CMK (cell line): ENCODE results near the gene VGLL4.

ENCODE experiments used
- DNase-seq: peaks from one replicate; pipeline ENCODE4 v3.0.0-alpha.2; 2010; ENCODE audit warnings: low read depth

The VGLL4 gene

GRCh38 chr3:11653298-11654055 is 9.8 kb upstream of the VGLL4 start:
- no peak for DNase-seq

DNA sequence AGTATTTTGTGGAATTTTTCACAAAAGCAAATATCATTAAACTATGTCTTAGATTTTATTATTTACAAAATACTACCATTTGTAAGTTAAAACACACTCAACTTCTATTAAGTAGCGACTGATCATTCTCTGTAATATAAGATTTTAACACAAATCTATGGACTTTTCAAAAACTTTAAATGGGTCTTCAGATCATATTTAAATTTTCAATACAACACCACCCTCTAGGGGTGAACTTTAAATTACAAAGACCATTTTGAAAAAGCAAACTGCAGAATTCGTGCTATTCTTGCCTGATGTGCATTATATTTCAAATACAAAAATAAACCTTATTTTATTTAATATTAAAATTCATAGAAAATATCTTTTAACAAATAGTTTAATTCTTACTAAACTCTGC is 8.2 kb upstream of the VGLL4 start:
- DNase-seq, result no peak

- no peak for DNase-seq
Observed at GRCh38 chr3:11651477-11651876, 7.8 kb upstream of the VGLL4 start.

GRCh38 chr3:11650391-11650790 is 6.7 kb upstream of the VGLL4 start:
- DNase-seq, result no peak

DNA sequence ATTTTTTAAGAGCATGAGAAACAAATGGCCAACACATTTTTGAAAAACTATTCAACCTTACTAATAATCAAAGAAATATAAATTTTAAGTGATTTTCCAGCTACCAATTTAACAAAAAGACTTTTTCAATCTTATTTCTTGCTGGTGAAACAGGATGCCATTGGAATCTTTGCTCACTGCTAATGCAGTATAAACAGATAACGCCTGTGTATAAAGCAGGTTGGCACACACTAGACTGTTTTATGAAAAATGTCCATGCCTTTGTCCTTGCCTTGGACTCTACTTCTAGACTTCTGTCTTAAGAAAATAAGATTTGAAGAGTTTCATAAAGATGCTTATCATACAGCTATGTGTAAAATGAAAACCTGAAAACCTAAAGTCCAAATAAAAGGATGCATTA is 5.0 kb upstream of the VGLL4 start:
- DNase-seq, result no peak

DNA sequence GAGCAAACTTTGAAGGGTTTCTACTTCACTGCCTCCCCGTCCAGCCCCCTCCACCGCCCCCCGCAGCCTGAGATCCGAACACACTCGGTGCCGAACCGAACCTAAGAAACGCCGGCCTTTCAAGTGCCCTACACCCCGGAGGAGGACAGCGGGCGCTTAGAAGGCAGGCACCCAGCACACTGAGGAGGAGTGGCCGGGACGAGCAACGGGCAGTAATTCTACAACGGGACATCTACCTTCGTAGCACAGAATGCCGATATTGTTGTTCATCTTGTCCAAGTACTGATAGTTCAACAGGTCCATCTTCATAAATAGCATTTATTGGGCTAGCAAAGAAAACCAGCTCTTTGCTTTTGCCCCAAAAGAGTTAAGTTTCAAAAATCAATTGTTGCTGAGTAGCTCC is 513 bp downstream of the VGLL4 start:
- DNase-seq, result no peak

- DNase-seq, result peak; percentile 63
Observed at GRCh38 chr3:11642431-11643191, 1.1 kb downstream of the VGLL4 start.

DNA sequence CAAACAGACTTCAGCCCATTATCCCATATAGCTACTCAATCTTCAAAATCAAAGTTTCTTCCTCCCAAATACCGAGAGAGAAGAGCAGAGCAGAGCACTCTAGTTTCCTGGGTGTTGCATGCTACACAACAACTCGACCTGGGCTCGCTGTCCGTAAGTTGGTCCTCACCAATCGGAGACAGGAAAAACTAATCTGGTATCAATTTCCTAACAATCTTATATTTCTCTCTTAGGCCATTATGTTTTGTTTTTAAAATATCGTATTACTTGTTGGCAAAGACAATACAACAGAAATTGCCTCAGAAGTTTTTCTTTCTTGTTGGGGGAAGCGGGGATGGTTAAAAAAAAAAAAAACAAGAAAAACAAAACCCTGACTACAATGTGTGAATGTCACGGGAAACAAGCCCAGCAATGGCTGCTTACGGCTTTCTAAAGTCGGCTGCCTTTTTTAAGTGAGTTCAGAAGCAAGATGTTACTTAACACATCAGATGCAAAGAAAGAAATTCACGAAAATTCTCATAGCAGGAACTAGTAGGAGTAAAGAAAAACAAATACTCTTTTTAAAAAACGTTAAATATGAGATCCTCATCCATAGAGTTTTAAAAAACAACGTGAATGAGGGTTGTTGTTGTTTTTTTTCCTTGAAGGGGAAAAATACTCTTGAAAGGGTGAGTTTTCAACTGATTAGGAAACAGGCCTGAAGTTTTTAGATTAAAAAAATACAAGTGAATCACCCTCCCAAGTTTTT is 1.9 kb downstream of the VGLL4 start:
- DNase-seq, result no peak

GRCh38 chr3:11641316-11641682 is 2.4 kb downstream of the VGLL4 start:
- DNase-seq, result no peak

DNA sequence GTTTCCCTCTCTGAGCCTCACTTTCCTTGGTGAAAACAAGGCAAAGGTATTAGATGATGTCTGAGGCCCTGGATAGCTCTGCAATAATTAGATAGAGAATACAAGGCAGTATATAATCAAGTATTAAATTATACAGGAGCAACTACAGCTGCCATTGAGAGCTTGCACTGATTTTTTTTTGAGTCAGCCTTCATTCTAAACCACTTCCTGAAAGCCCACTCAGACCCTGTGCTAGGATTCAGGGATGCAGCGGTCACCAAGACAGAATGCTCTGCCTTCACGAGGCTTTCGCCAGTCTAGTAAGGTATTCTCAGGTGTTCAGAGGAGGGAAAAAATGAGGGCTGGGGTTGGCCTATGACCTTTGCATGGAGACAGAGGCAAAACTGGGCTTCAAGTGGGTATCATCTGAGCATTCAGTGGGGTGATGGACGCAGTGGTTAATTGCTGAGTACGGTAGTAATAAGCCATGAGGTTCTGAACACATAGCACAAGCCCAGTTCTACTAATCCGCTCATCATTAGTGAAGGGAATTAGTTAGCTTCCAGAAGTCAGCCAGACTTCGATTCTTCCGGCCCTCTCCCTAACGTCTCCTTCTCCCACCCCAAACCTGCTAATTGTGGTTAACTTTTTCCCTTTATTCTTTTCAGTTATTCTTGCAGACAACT is 3.6 kb downstream of the VGLL4 start:
- DNase-seq, result no peak

DNA sequence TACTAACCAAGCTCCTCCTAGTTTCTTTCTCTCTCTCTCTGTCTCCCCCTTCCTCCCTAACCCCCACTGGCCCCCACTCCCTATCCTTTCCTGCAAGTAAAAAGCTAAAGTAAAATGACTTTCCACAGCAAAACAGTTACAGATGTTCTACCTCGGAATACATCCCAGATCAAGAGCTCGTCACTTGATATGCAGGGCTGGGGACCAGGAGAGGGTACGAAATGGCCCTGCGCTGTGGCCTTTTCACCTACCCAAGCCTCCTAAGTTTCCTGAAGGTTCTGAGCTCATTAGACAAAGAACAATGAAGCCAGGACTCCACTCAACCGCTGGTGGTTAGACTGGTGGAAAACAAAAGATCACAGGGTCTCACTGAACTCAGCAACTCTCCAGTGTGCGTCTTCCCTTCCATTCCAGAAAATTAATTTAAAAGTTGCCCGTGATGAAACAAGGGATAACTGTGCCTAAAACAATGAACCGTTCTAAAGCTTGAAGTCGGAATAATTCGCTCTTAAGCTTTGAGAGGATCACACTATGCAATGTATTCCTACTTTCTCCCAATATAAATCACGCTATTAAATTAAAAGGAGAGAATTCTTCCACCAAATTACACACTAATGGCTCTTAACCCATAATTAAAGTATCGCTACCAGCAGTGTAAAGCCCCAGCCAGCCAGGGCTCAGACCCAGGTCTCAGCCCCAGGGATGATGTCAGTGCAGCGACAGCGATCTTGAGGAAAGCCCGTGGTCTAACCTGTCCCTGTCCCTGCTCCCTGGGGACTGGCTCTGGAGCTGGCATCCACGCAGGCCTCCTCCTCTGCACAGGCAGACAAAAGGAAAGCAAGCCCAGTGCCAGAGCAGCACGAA is 5.0 kb downstream of the VGLL4 start:
- no peak for DNase-seq

DNA sequence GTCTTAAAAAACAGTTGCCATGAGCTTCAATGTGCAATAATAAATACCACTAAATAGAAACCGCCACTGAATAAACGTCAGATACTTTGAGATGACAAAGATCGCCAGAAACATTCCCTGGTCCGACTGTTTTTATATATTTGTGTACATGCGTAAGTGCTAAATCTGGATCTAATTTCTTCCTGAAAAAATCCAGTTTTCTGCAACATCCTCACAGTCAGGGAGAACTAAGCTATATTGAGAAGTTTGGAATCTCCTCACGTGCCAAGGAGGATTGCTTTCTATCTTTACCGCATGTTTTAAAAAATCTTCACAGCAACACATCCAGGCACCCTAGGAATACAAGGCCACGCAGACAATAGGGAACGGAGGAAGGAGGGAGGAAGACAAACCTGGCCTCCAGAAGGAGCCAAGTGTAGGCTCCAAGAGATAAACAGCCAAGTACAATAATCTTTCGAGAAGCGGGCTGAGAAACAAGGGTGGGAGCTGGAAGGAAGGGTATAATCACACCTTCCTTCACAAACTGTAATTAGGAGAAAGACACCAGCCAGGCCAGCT is 5.7 kb downstream of the VGLL4 start:
- DNase-seq, result no peak

DNA sequence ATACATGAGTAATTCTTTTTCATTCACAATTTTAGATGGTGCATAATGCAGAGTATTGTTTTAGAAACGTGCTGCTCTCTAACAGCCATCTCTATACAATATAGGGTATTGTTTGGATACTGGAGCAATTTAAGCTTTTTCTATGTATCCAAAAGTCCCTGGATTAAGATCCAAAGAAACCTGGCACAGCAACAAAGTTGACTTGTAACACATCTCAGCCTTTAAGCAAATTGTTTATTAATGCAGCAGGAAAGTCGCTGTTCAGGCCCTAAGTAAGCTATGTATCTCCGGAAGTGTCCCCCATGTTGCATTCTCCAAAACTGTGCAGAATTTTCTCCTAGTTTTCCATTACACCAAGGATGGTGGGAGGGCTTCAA is 7.3 kb downstream of the VGLL4 start:
- DNase-seq, result no peak

DNA sequence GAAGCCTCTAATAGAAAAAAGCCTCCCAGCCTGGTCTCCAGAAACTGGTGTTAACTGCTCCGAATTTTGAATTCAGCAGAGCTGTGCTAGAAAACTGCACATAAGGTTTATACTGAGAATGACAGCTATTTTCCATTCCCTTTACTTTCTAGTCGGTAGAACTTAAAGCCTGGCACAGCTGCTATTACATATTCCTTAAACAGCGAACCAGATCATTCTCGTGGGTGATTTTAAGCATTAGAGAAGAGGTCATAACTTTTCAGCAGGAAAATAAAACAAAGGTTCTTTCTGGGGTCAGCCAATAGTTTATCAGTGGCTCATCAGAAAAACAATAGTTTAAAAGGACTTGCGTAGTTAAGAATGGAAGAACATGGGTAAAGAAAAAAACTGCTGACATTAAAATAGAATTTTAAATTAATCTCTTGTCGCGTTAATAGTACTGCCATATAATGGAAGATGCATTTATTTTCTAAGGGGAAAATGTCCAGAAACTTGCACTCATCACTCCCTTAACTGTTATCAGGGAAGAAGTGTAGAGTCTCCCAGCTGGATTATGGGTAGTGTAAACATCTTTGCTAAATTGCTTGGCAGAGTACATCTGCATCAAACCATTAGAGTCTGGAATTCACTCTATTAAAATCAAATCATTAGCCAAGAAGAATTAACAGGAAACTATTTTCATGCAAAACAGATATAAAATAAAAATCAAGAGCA is 7.9 kb downstream of the VGLL4 start:
- no peak for DNase-seq

- DNase-seq, result no peak
Observed at GRCh38 chr3:11634974-11635612, 8.6 kb downstream of the VGLL4 start.

DNA sequence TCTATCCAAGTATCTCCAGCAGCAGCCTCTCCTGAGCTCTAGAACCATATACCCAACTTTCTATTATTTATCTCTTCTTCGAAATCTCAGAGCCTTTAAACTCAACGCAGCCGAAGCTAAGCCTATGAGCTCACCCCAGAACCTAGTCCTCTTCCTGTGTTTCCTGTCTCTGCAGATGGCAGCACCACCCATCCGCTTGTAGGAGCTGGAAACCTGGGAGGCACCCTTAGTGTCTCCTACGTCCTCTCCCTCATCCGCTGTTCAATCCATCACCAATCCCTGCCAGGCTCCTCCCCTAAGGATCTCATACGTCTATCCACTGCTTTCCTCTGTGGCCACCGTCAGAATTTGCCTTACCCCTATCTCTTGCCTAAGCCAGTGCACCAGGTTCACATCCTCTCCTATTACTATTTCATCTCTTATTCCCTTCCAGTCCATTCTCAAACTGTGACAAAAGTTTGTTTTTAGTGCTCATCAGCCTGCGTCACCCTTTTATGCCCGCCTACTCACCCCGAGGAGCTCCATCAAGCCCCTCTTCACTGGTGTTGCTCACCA is 9.6 kb downstream of the VGLL4 start:
- DNase-seq, result peak; percentile 33

- no peak for DNase-seq
Observed at GRCh38 chr3:11632966-11633365, 10.7 kb downstream of the VGLL4 start.

DNA sequence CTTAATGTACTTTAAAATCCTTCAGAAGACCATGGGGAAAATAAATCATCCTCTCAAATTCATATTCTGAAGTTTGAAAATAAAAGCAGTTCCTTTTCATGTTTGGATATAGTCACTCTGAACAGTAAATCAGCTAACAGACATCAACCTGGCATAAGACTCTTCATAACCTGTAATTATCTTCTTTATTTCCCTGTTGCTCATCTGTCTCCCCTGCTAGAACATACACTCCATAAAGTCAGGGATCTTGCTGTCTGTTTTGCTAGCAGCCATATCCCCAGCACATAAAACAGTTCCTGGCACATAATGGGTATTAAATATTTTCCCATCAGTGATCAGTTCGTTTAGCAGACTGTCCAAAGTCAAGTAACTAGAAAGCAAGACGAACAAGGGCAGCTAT is 11.2 kb downstream of the VGLL4 start:
- no peak for DNase-seq

DNA sequence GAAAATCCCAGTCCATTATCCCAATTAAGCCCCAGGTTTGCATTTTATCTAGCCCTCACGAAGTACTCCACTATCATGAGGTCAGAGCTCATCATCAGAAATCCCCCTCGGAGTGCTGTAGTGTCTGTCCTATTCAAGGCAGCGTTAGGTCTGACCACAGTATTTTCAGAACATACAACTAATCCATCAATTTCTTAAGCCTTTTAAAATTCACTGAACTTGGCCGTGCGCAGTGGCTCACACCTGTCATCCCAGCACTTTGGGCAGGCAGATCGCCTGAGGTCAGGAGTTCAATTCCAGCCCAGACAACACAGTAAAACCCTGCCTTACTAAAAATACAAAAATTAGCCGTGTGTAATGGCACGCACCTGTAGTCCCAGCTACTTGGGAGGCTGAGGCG is 11.9 kb downstream of the VGLL4 start:
- no peak for DNase-seq

- DNase-seq, result no peak
Observed at GRCh38 chr3:11629716-11630115, 14.0 kb downstream of the VGLL4 start.
